Activated CD4-positive, alpha-beta T cell treated with anti-CD3 and anti-CD28 coated beads, Interleukin-2, amount 50 U/mL, for 4 hours (primary cell): ENCODE results near the gene CCNJL.
"Not testable (repeated sequence)": the region's sequence is repeated elsewhere in the genome, so short reads cannot be mapped to it uniquely, and the experiment has no call there.

Source experiments
- DNase-seq, 2 experiments: peaks; one replicate each; pipeline ENCODE4 v3.0.0-alpha.2; 2020

The CCNJL gene

GRCh38 chr5:160260006-160260775 lies 52.2 kb downstream of the CCNJL start:
- DNase-seq, result no peak

- DNase-seq, result no peak
Observed at GRCh38 chr5:160259341-160259740, 53.0 kb downstream of the CCNJL start.

- DNase-seq, result no peak
Observed at GRCh38 chr5:160254706-160255105, 57.7 kb downstream of the CCNJL start.

- no peak for DNase-seq
Observed at GRCh38 chr5:160253441-160253840, 58.9 kb downstream of the CCNJL start.

GRCh38 chr5:160252916-160253315 lies 59.4 kb downstream of the CCNJL start:
- DNase-seq, result no peak

GRCh38 chr5:160251406-160252155 lies 60.8 kb downstream of the CCNJL start:
- DNase-seq, result no peak

GRCh38 chr5:160250826-160251225 lies 61.5 kb downstream of the CCNJL start:
- no peak for DNase-seq

GRCh38 chr5:160250226-160250625 lies 62.1 kb downstream of the CCNJL start:
- DNase-seq, result no peak

- not testable (repeated sequence) for DNase-seq
Observed at GRCh38 chr5:160249570-160249969, 62.8 kb downstream of the CCNJL start.

GRCh38 chr5:160245506-160246086 lies 66.8 kb downstream of the CCNJL start:
- DNase-seq, result no peak

- no peak for DNase-seq
Observed at GRCh38 chr5:160242145-160242544, 70.2 kb downstream of the CCNJL start.

- DNase-seq, result no peak
Observed at GRCh38 chr5:160240350-160240749, 72.0 kb downstream of the CCNJL start.

- no peak for DNase-seq
Observed at GRCh38 chr5:160237571-160238093, 74.7 kb downstream of the CCNJL start.

- DNase-seq, result no peak
Observed at GRCh38 chr5:160235731-160236130, 76.6 kb downstream of the CCNJL start.

GRCh38 chr5:160233215-160233614 lies 79.1 kb downstream of the CCNJL start:
- DNase-seq, result no peak

- DNase-seq, result no peak
Observed at GRCh38 chr5:160231783-160232342, 80.5 kb downstream of the CCNJL start.

GRCh38 chr5:160230686-160231527 lies 81.5 kb downstream of the CCNJL start:
- no peak for DNase-seq

- DNase-seq, result no peak
Observed at GRCh38 chr5:160229190-160229742, 83.1 kb downstream of the CCNJL start, which contains the start of gene FABP6. Gene FABP6, plus strand, starts transcription at chr5:160229506. Its CDS starts 52 bp downstream, at chr5:160229558.

- no peak for DNase-seq
Observed at GRCh38 chr5:160227012-160227411, 85.4 kb downstream of the CCNJL start.

GRCh38 chr5:160221082-160221481 lies 91.3 kb downstream of the CCNJL start:
- DNase-seq, result no peak

- no peak for DNase-seq
Observed at GRCh38 chr5:160219356-160219755, 93.0 kb downstream of the CCNJL start.

- no peak for DNase-seq
Observed at GRCh38 chr5:160213537-160213936, 98.8 kb downstream of the CCNJL start.
